SK-N-SH (cell line): ENCODE results near the gene FGB.

ENCODE experiments used
- EP300 ChIP-seq, 2 experiments: IDR thresholded peaks; 2 replicates each; pipeline versions ENCODE4 v1.4.0 to v1.6.1; 2012; ENCODE audit warnings: borderline replicate concordance in 1 of 2, low read depth in 1 of 2, low read length in 1 of 2
- RXRA ChIP-seq: IDR thresholded peaks from 2 replicates; pipeline ENCODE4 v1.4.0; 2012; ENCODE audit warnings: low read depth, mild to moderate bottlenecking, borderline replicate concordance
- SIN3A ChIP-seq: IDR thresholded peaks from 2 replicates; pipeline ENCODE4 v1.6.1; 2012; ENCODE audit warnings: low read depth, mild to moderate bottlenecking, low read length, moderate library complexity, borderline replicate concordance
- ZBTB33 ChIP-seq: IDR thresholded peaks from 2 replicates; pipeline ENCODE4 v1.4.0; 2012; ENCODE audit warnings: low read depth, borderline replicate concordance
- TF ChIP-seq, protein P1 (sequence below): fragments of 200-600 bp; sonication (generic); IDR thresholded peaks from 2 replicates; pipeline ENCODE4 v1.6.1; 2017; ENCODE audit warnings: antibody characterized with exemption, mild to moderate bottlenecking, moderate library complexity
- TF ChIP-seq, protein P2 (sequence below): IDR thresholded peaks from 2 replicates; pipeline ENCODE4 v1.4.0; 2012; ENCODE audit warnings: low read depth

DNA sequence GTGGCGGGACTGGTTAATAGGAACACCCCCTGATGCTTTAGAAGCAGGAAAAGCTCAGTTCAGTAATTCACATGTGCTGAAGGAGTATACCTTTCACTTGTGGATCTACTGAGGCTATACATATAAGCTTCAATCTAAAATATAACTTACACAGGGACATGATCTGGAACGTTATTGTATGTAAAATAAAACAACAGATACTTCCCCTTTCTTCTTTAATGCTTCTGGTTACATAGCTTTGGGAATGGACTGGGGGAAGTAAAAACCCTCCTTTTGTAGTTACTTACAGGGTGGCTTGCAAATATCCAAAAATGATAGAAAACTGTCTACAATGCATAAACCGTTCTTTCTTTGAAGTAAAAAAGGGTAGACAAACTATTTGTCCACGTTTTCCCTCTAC, 47.8 kb downstream of the FGB start:
- no peak for TF ChIP-seq SIN3A
- TF ChIP-seq, protein P1, sequence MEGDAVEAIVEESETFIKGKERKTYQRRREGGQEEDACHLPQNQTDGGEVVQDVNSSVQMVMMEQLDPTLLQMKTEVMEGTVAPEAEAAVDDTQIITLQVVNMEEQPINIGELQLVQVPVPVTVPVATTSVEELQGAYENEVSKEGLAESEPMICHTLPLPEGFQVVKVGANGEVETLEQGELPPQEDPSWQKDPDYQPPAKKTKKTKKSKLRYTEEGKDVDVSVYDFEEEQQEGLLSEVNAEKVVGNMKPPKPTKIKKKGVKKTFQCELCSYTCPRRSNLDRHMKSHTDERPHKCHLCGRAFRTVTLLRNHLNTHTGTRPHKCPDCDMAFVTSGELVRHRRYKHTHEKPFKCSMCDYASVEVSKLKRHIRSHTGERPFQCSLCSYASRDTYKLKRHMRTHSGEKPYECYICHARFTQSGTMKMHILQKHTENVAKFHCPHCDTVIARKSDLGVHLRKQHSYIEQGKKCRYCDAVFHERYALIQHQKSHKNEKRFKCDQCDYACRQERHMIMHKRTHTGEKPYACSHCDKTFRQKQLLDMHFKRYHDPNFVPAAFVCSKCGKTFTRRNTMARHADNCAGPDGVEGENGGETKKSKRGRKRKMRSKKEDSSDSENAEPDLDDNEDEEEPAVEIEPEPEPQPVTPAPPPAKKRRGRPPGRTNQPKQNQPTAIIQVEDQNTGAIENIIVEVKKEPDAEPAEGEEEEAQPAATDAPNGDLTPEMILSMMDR: no peak
- no peak for TF ChIP-seq RXRA
- TF ChIP-seq EP300 (IDR thresholded peaks at IDR 0.05; ENCODE audit: borderline replicate concordance in 1 of 2, low read depth in 1 of 2, low read length in 1 of 2): no peak
- TF ChIP-seq, protein P2, sequence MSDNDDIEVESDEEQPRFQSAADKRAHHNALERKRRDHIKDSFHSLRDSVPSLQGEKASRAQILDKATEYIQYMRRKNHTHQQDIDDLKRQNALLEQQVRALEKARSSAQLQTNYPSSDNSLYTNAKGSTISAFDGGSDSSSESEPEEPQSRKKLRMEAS: no peak
- no peak for TF ChIP-seq ZBTB33
